ENCODE results near the gene NAT8L.

DNA sequence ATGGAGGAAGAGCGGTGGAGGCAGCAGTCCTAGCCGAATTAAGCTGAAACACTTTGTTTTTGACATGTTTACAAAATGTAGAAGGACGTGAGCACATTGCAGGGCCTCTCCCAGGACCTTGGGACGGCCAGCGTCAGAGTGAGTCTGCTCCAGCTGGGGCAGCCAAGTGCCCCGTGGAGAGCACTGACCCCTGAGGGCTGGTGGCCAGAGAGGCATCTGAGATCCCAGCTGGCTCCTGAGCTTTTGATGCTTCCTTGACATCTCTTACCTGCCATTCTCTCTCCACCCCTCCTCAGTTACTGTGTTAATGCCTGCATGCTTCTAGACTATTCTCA is 24.7 kb downstream of the NAT8L start:
- TF ChIP-seq BHLHE40 (IDR thresholded peaks at IDR 0.05; ENCODE audit: low read length) = no peak
- TF ChIP-seq SIN3B (IDR thresholded peaks at IDR 0.05; ENCODE audit: low read length) = no peak
- TF ChIP-seq, protein P1, sequence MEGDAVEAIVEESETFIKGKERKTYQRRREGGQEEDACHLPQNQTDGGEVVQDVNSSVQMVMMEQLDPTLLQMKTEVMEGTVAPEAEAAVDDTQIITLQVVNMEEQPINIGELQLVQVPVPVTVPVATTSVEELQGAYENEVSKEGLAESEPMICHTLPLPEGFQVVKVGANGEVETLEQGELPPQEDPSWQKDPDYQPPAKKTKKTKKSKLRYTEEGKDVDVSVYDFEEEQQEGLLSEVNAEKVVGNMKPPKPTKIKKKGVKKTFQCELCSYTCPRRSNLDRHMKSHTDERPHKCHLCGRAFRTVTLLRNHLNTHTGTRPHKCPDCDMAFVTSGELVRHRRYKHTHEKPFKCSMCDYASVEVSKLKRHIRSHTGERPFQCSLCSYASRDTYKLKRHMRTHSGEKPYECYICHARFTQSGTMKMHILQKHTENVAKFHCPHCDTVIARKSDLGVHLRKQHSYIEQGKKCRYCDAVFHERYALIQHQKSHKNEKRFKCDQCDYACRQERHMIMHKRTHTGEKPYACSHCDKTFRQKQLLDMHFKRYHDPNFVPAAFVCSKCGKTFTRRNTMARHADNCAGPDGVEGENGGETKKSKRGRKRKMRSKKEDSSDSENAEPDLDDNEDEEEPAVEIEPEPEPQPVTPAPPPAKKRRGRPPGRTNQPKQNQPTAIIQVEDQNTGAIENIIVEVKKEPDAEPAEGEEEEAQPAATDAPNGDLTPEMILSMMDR (CRISPR knock-in tag; IDR thresholded peaks at IDR 0.05) = no peak
- TF ChIP-seq FOXM1 (CRISPR knock-in tag; IDR thresholded peaks at IDR 0.05) = no peak
